ENCODE results near the gene ADSS1.

GRCh38 chr14:104768437-104769323 is 44.7 kb downstream of the ADSS1 start:
- TF ChIP-seq CTCF (IDR thresholded peaks at IDR 0.05) (peak; percentile 89 to 99 (median 92)), POLR2A (IDR thresholded peaks at IDR 0.05) (no peak)

Data from esophagus squamous epithelium (tissue), 4 donors.